PC-9 (cell line): ENCODE data around the gene TMEM117. TPM values are rescaled to one million over a fixed set of nuclear protein-coding genes. Genes with fewer than 3 reads are reported as not detected.

Experiments used
- BruUV-seq: library from RNA; stranded (reverse); fragments of 400-500 nt; replicated peaks from 2 replicates; lab custom pipeline; 2021; lab: Mats Ljungman, UMichigan
- CTCF ChIA-PET: fragments of 300-600 bp; sonication (Branson Sonifier 250); formaldehyde crosslinking; loops from one replicate; lab custom pipeline; 2022; ENCODE audit warnings: antibody characterized with exemption; lab: Charles Lee
- POLR2A ChIA-PET: fragments of 300-600 bp; sonication (Branson Sonifier 250); formaldehyde crosslinking; loops from one replicate; lab custom pipeline; 2022; ENCODE audit warnings: antibody characterized with exemption; ENCODE audit not compliant: unreplicated experiment; lab: Charles Lee
- DNase-seq, 2 experiments: peaks; one replicate each; pipeline versions ENCODE4 v3.0.0 to v3.0.0-alpha.2; 2015 to 2022; ENCODE audit warnings: mixed read lengths in 1 of 2
- H2AFZ ChIP-seq: fragments of 200-600 bp; sonication (generic); 2 replicates; pipeline ENCODE4 v1.8.1; 2017; ENCODE audit warnings: antibody characterized with exemption
- H3F3A ChIP-seq: fragments of 200-600 bp; sonication (generic); 2 replicates; pipeline ENCODE4 v1.8.1; 2017; ENCODE audit warnings: antibody characterized with exemption, mild to moderate bottlenecking, low read depth; ENCODE audit not compliant: insufficient read depth
- H3K27ac ChIP-seq: fragments of 200-600 bp; sonication (generic); 2 replicates; pipeline ENCODE4 v1.6.1; 2016; ENCODE audit warnings: mixed run types
- H3K27me3 ChIP-seq: fragments of 200-600 bp; sonication (generic); 2 replicates; pipeline ENCODE4 v1.6.1; 2016; ENCODE audit warnings: low read depth, mixed run types; ENCODE audit not compliant: insufficient read depth
- H3K36me3 ChIP-seq: fragments of 200-600 bp; sonication (generic); 2 replicates; pipeline ENCODE4 v1.6.1; 2016; ENCODE audit warnings: low read depth, mixed run types
- H3K4me1 ChIP-seq: fragments of 200-600 bp; sonication (generic); replicated peaks from 2 replicates; pipeline ENCODE4 v1.6.1; 2016; ENCODE audit warnings: mixed run types; ENCODE audit not compliant: insufficient read depth
- H3K4me2 ChIP-seq: fragments of 200-600 bp; sonication (generic); 2 replicates; pipeline ENCODE4 v1.6.1; 2017; ENCODE audit warnings: mixed run types
- H3K4me3 ChIP-seq: fragments of 200-600 bp; sonication (generic); 2 replicates; pipeline ENCODE4 v1.6.1; 2016; ENCODE audit warnings: mixed run types
- H3K79me2 ChIP-seq: fragments of 200-600 bp; sonication (generic); 2 replicates; pipeline ENCODE4 v1.6.1; 2017; ENCODE audit warnings: low read depth, mixed run types
- H3K9me2 ChIP-seq: fragments of 200-600 bp; sonication (generic); 2 replicates; pipeline ENCODE4 v1.8.1; 2017; ENCODE audit warnings: mild to moderate bottlenecking; ENCODE audit not compliant: insufficient read depth
- H3K9me3 ChIP-seq: fragments of 200-600 bp; sonication (generic); 2 replicates; pipeline ENCODE4 v1.8.1; 2016; ENCODE audit warnings: low read depth; ENCODE audit not compliant: insufficient read depth
- H4K20me1 ChIP-seq: fragments of 200-600 bp; sonication (generic); 2 replicates; pipeline ENCODE4 v1.8.1; 2017; ENCODE audit not compliant: insufficient read depth
- EZH2 ChIP-seq: fragments of 200-600 bp; sonication (generic); IDR thresholded peaks from 2 replicates; pipeline ENCODE4 v1.8.0; 2017; ENCODE audit warnings: antibody characterized with exemption, low read depth
- intact Hi-C: fragments of 100-400 bp; cut with micrococcal nuclease; formaldehyde crosslinking; loops from one replicate; pipeline ENCODE4 v1.10.0; 2022; ENCODE audit not compliant: unreplicated experiment
- total RNA-seq: library from RNA; stranded (reverse); gene quantifications from 2 replicates; pipeline ENCODE4 v1.2.3, GENCODE V29; 2021
- TF ChIP-seq, protein P1 (sequence below): fragments of 200-600 bp; sonication (generic); conservative IDR thresholded peaks from 2 replicates; pipeline ENCODE4 v1.6.1; 2017; ENCODE audit warnings: mixed run types, antibody characterized with exemption, mild to moderate bottlenecking, moderate library complexity

TMEM117 gene
- total RNA-seq, 1 experiment from 2014 or later = 2.0 TPM

DNA sequence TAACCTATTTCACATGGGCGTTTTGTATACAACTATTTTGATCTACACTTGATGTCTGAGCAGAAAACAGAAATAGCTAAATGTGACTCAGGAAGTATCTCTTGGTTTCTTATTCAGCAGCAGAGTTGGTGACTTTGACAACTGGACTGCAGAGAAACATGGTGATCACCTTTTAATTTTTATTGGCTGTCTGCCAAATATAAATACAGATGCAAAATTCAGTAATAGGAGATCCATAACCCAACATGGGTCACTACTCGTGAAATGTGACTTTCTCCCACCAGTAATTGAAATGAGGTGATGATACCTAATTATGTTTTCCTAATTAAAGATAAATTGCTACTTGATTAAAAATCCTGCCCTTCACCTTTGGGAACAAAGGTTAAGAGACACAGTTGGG, 553.2 kb downstream of the TMEM117 start:
- H3K27me3 ChIP-seq = no peaks in the 10 kb centered on the region
- no peaks in the 10 kb centered on the region for H3K36me3 ChIP-seq
- H3K9me2 ChIP-seq = no peaks in the 10 kb centered on the region
- ChIA-PET CTCF (no interaction called here), POLR2A (no interaction called here)
- H3K4me2 ChIP-seq = no peak overlapping the region
- H3K27ac ChIP-seq = no peak overlapping the region
- H3K4me3 ChIP-seq = no peak overlapping the region
- H2AFZ ChIP-seq = no peak overlapping the region
- H3K4me1 ChIP-seq = no peaks in the 10 kb centered on the region
- no peaks in the 10 kb centered on the region for H3F3A ChIP-seq
- TF ChIP-seq, protein P1, sequence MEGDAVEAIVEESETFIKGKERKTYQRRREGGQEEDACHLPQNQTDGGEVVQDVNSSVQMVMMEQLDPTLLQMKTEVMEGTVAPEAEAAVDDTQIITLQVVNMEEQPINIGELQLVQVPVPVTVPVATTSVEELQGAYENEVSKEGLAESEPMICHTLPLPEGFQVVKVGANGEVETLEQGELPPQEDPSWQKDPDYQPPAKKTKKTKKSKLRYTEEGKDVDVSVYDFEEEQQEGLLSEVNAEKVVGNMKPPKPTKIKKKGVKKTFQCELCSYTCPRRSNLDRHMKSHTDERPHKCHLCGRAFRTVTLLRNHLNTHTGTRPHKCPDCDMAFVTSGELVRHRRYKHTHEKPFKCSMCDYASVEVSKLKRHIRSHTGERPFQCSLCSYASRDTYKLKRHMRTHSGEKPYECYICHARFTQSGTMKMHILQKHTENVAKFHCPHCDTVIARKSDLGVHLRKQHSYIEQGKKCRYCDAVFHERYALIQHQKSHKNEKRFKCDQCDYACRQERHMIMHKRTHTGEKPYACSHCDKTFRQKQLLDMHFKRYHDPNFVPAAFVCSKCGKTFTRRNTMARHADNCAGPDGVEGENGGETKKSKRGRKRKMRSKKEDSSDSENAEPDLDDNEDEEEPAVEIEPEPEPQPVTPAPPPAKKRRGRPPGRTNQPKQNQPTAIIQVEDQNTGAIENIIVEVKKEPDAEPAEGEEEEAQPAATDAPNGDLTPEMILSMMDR = no peak
- no peak for TF ChIP-seq EZH2
- no peaks in the 10 kb centered on the region for H3K79me2 ChIP-seq
- no peaks in the 10 kb centered on the region for H3K9me3 ChIP-seq
- no peak for DNase-seq
- intact Hi-C loops = no loop called here
- no TSS peak for BruUV-seq
- H4K20me1 ChIP-seq = no peaks in the 10 kb centered on the region

DNA sequence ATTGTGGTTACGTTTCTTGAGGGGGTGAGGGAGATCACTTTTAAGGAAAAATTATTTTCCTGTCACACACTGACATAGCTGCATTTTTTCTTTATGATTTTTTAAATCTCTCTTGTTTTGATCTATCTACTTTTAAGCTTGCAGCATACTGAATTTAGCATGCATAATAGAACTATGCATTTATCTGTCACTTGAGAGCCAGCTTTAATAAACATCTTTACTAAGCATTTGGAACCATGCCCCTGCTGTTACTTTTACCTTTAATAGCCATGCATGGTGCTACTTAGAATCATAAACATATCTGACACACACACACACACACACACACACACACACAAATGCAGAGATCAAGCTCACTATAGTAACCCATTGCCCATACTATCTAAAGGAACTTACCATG, 554.0 kb downstream of the TMEM117 start:
- Histone ChIP-seq H3K4me1 (no peaks in the 10 kb centered on the region), H3K79me2 (no peaks in the 10 kb centered on the region), H3K27ac (no peak overlapping the region), H3K36me3 (no peaks in the 10 kb centered on the region), H3K4me3 (no peak overlapping the region), H3K27me3 (no peaks in the 10 kb centered on the region), H2AFZ (no peak overlapping the region), H3K9me2 (no peaks in the 10 kb centered on the region), H3F3A (no peaks in the 10 kb centered on the region), H3K9me3 (no peaks in the 10 kb centered on the region), H4K20me1 (no peaks in the 10 kb centered on the region), H3K4me2 (no peak overlapping the region)
- POLR2A ChIA-PET = no interaction called here
- intact Hi-C loops = no loop called here
- CTCF ChIA-PET = no interaction called here
- BruUV-seq = no TSS peak
- no peak for DNase-seq
- TF ChIP-seq EZH2 = no peak
- TF ChIP-seq, protein P1 = no peak

DNA sequence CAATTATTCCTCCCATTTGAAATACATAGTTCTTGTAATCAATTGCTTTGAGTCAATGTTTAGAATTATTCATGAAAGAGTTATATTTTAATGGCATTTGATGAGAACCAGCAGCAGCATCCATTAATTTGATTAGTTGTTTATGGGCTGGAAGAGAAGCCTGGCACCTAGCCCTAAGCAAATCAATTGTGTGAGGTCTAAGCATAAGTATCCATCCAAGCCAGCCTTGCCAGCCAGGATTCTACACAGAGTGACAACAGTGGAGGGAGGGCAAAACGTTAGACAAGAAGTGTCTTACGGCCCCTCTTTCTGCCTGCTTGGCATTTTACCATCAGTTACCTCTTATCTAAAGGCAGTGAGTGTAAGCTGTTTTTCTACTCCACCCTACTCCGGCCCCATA, 561.8 kb downstream of the TMEM117 start:
- no peak for TF ChIP-seq EZH2
- TF ChIP-seq, protein P1 = no peak
- BruUV-seq = no TSS peak
- H3F3A ChIP-seq = no peaks in the 10 kb centered on the region
- intact Hi-C loops = no loop called here
- no peaks in the 10 kb centered on the region for H4K20me1 ChIP-seq
- no peaks in the 10 kb centered on the region for H3K36me3 ChIP-seq
- no peaks in the 10 kb centered on the region for H3K4me1 ChIP-seq
- no peaks in the 10 kb centered on the region for H3K79me2 ChIP-seq
- no peaks in the 10 kb centered on the region for H3K9me3 ChIP-seq
- CTCF ChIA-PET = no interaction called here
- no peak for DNase-seq
- H3K9me2 ChIP-seq = no peaks in the 10 kb centered on the region
- H2AFZ ChIP-seq = no peak overlapping the region
- H3K4me3 ChIP-seq = no peak overlapping the region
- no peak overlapping the region for H3K4me2 ChIP-seq
- POLR2A ChIA-PET = no interaction called here
- no peak overlapping the region for H3K27ac ChIP-seq
- H3K27me3 ChIP-seq = no peaks in the 10 kb centered on the region
